IMR-90 (cell line): ENCODE measurements around the gene C22orf31. TPM values are rescaled to one million over a fixed set of nuclear protein-coding genes. Genes with fewer than 3 reads are reported as not detected.

Experiments used
- ATAC-seq: fragments of 200-7000 bp; cut with Tn5 transposase; 2 replicates; pipeline ENCODE4 v1.9.1; 2020; ENCODE audit warnings: low read depth, mild to moderate bottlenecking, moderate library complexity
- BruUV-seq: library from RNA; stranded (reverse); fragments of 400-500 nt; replicated peaks from 2 replicates; lab custom pipeline; 2021; lab: Mats Ljungman, UMichigan
- CTCF ChIA-PET: fragments of 300-600 bp; formaldehyde crosslinking; extraction: SDS; loops from one replicate; lab custom pipeline; 2021; ENCODE audit warnings: antibody characterized with exemption; lab: Yijun Ruan, JAX
- POLR2A ChIA-PET: fragments of 300-600 bp; sonication (Branson Sonifier 250); formaldehyde crosslinking; loops from one replicate; lab custom pipeline; 2022; ENCODE audit warnings: antibody characterized with exemption; ENCODE audit not compliant: unreplicated experiment; lab: Charles Lee
- DNase-seq: peaks from one replicate; pipeline ENCODE4 v3.0.0; 2013
- H2AFZ ChIP-seq: replicated peaks from 2 replicates; pipeline ENCODE3; 2013; ENCODE audit warnings: low read length, mild to moderate bottlenecking; ENCODE audit not compliant: poor library complexity
- H2AK5ac ChIP-seq: 2 replicates; pipeline ENCODE4 v1.6.1; 2013; ENCODE audit warnings: low read depth, low read length, inconsistent platforms
- H2AK9ac ChIP-seq: replicated peaks from 2 replicates; pipeline ENCODE3; 2013; ENCODE audit warnings: mild to moderate bottlenecking, low read depth, low read length, moderate library complexity; ENCODE audit not compliant: poor library complexity
- H2BK120ac ChIP-seq: 2 replicates; pipeline ENCODE4 v1.6.1; 2013; ENCODE audit warnings: low read depth, low read length, inconsistent platforms
- H2BK15ac ChIP-seq: 3 replicates; pipeline ENCODE4 v1.6.1; 2013; ENCODE audit warnings: low read depth, low read length, inconsistent platforms
- H2BK20ac ChIP-seq: 2 replicates; pipeline ENCODE4 v1.6.1; 2013; ENCODE audit warnings: low read depth, mild to moderate bottlenecking, inconsistent platforms, low read length, moderate library complexity
- H2BK5ac ChIP-seq: 2 replicates; pipeline ENCODE4 v1.6.1; 2013; ENCODE audit warnings: mild to moderate bottlenecking, low read depth, low read length, inconsistent platforms; ENCODE audit not compliant: poor library complexity, severe bottlenecking
- H3K14ac ChIP-seq: replicated peaks from 2 replicates; pipeline ENCODE4 v1.6.1; 2013; ENCODE audit warnings: low read depth, low read length, inconsistent platforms
- H3K18ac ChIP-seq: 2 replicates; pipeline ENCODE4 v1.6.1; 2013; ENCODE audit warnings: low read depth, low read length, control low read depth
- H3K23ac ChIP-seq: 2 replicates; pipeline ENCODE4 v1.6.1; 2013; ENCODE audit warnings: low read depth, low read length, inconsistent platforms
- H3K27ac ChIP-seq: 2 replicates; pipeline ENCODE4 v1.5.1; 2013; ENCODE audit warnings: mild to moderate bottlenecking, control low read depth, low read length; ENCODE audit not compliant: insufficient read depth
- H3K27me3 ChIP-seq: 2 replicates; pipeline ENCODE4 v1.6.1; 2013; ENCODE audit warnings: low read length; ENCODE audit not compliant: control insufficient read depth, insufficient read depth
- H3K36me3 ChIP-seq: 2 replicates; pipeline ENCODE4 v1.6.1; 2013; ENCODE audit warnings: low read length, mixed read lengths; ENCODE audit not compliant: control insufficient read depth, insufficient read depth
- H3K4ac ChIP-seq: 2 replicates; pipeline ENCODE4 v1.6.1; 2013; ENCODE audit warnings: low read depth, low read length, inconsistent platforms
- H3K4me1 ChIP-seq: 2 replicates; pipeline ENCODE4 v1.6.1; 2013; ENCODE audit warnings: low read length, mixed read lengths; ENCODE audit not compliant: control insufficient read depth, insufficient read depth
- H3K4me2 ChIP-seq: 2 replicates; pipeline ENCODE4 v1.6.1; 2013; ENCODE audit warnings: low read depth, mild to moderate bottlenecking, control low read depth, low read length, moderate library complexity
- H3K4me3 ChIP-seq: 2 replicates; pipeline ENCODE4 v1.5.1; 2013; ENCODE audit warnings: low read depth, mild to moderate bottlenecking, control low read depth, low read length, moderate library complexity; ENCODE audit not compliant: insufficient read depth
- H3K56ac ChIP-seq: 2 replicates; pipeline ENCODE4 v1.6.1; 2013; ENCODE audit warnings: low read length, inconsistent platforms; ENCODE audit not compliant: insufficient read depth; ENCODE audit errors: extremely low read depth
- H3K79me1 ChIP-seq, 2 experiments: 2 replicates each; pipeline ENCODE4 v1.6.1; 2013; ENCODE audit warnings: low read length in 2 of 2, inconsistent platforms in 1 of 2, low read depth in 1 of 2
- H3K9ac ChIP-seq: 2 replicates; pipeline ENCODE4 v1.6.1; 2013; ENCODE audit warnings: low read depth, low read length, control low read depth
- H3K9me1 ChIP-seq: 2 replicates; pipeline ENCODE4 v1.6.1; 2013; ENCODE audit warnings: low read length, inconsistent platforms; ENCODE audit not compliant: insufficient read depth
- H3K9me3 ChIP-seq: 2 replicates; pipeline ENCODE4 v1.6.1; 2013; ENCODE audit warnings: low read length; ENCODE audit not compliant: control insufficient read depth, insufficient read depth
- H4K20me1 ChIP-seq: 2 replicates; pipeline ENCODE4 v1.6.1; 2013; ENCODE audit warnings: low read length, inconsistent platforms; ENCODE audit not compliant: insufficient read depth
- H4K5ac ChIP-seq: 2 replicates; pipeline ENCODE4 v1.6.1; 2013; ENCODE audit warnings: mild to moderate bottlenecking, low read depth, low read length, control low read depth
- H4K8ac ChIP-seq, 2 experiments: 2 replicates each; pipeline ENCODE4 v1.6.1; 2013; ENCODE audit warnings: low read depth in 2 of 2, low read length in 2 of 2, control low read depth in 1 of 2, inconsistent platforms in 1 of 2
- H4K91ac ChIP-seq: 2 replicates; pipeline ENCODE4 v1.6.1; 2013; ENCODE audit warnings: low read depth, low read length, inconsistent platforms; ENCODE audit not compliant: insufficient read depth
- BHLHE40 ChIP-seq: fragments of 150-350 bp; IDR thresholded peaks from 2 replicates; pipeline ENCODE4 v1.6.1; 2016; ENCODE audit warnings: mild to moderate bottlenecking, low read depth, low read length
- CEBPB ChIP-seq: IDR thresholded peaks from 2 replicates; pipeline ENCODE4 v1.6.1; 2012; ENCODE audit warnings: low read depth, low read length, improper control_type of control experiment
- CTCF ChIP-seq: conservative IDR thresholded peaks from 2 replicates; pipeline ENCODE4 v1.5.1; 2012; ENCODE audit warnings: mild to moderate bottlenecking, low read depth, low read length, improper control_type of control experiment
- FOS ChIP-seq: fragments of 150-350 bp; IDR thresholded peaks from 2 replicates; pipeline ENCODE4 v1.6.1; 2016; ENCODE audit warnings: low read depth, low read length
- MAFK ChIP-seq: IDR thresholded peaks from 2 replicates; pipeline ENCODE4 v1.6.1; 2012; ENCODE audit warnings: low read depth, low read length, improper control_type of control experiment
- MXI1 ChIP-seq: IDR thresholded peaks from 2 replicates; pipeline ENCODE4 v1.6.1; 2012; ENCODE audit warnings: low read depth, mild to moderate bottlenecking, low read length, moderate library complexity, borderline replicate concordance
- RAD21 ChIP-seq: IDR thresholded peaks from 2 replicates; pipeline ENCODE4 v1.6.1; 2012; ENCODE audit warnings: low read length, improper control_type of control experiment
- RCOR1 ChIP-seq: IDR thresholded peaks from 2 replicates; pipeline ENCODE4 v1.6.1; 2012; ENCODE audit warnings: mild to moderate bottlenecking, low read length, improper control_type of control experiment; ENCODE audit not compliant: insufficient replicate concordance
- RFX5 ChIP-seq: IDR thresholded peaks from 2 replicates; pipeline ENCODE4 v1.8.0; 2012; ENCODE audit warnings: low read depth, mild to moderate bottlenecking, low read length, moderate library complexity
- USF2 ChIP-seq: fragments of 150-350 bp; IDR thresholded peaks from 2 replicates; pipeline ENCODE4 v1.6.1; 2017; ENCODE audit warnings: mild to moderate bottlenecking, antibody characterized with exemption, low read length, low read depth
- WGBS, 2 experiments: methylation state at CpG; one replicate each; pipeline versions ENCODE4 v1.1.5 to v1.1.7; 2013; ENCODE audit warnings: missing lambda C conversion rate in 2 of 2; ENCODE audit not compliant: insufficient read length in 1 of 2; ENCODE audit errors: extremely low coverage in 2 of 2; 5-methylcytosine and 5-hydroxymethylcytosine counted together
- dilution Hi-C: fragments of 300-500 bp; cut with HindIII; formaldehyde crosslinking; loops from one replicate; pipeline ENCODE4 v1.14.3; 2018; ENCODE audit warnings: low sequenced_read_pairs; ENCODE audit not compliant: unreplicated experiment
- in situ Hi-C: fragments of 300-500 bp; cut with MboI; formaldehyde crosslinking; loops from 3 replicates; pipeline ENCODE4 v1.14.3; 2019; ENCODE audit warnings: low sequenced_read_pairs, inconsistent platforms, mixed read lengths
- intact Hi-C: fragments of 100-400 bp; cut with micrococcal nuclease; formaldehyde crosslinking; loops from 2 replicates; pipeline ENCODE4 v1.10.0; 2022
- polyA plus RNA-seq, 3 experiments: library from polyadenylated mRNA; depleted of rRNA; stranded (reverse); fragments of >200 nt; gene quantifications; 2 replicates each; pipeline ENCODE4 v1.2.3, GENCODE V29; 2012; ENCODE audit warnings: low replicate concordance in 1 of 3
- total RNA-seq: library from RNA; depleted of rRNA; stranded (reverse); fragments of >200 nt; gene quantifications from 2 replicates; pipeline ENCODE4 v1.2.3, GENCODE V29; 2012

The C22orf31 gene
- total and polyA plus RNA-seq, 2 of the 4 experiments (the other 2 are of a cell fraction) = not detected

DNA sequence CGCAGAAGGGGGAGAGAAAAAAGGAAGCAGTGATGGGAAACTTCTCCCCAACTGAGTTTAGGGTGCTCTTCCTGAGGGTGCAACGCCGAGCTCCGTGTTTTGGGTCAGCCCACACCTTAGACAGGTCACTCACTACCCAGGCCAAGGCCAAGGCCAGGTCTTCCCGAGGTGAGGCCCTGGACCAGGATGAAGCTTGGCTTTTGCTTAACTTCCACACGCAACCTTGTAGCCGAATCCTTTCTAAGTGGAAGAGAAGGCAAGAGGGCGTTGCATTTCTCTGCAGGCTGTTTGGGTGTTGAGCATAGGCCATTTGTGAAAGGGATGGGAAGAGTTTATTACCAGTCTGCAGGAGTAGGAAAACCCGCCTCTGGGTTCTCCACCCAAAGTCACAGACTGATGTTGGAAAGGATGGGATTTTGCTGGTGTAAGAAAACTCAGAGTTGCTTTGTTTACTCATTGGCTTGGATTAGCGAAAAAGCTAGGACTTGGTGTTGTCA lies 12.7 kb upstream of the C22orf31 start:
- Histone ChIP-seq H3K9ac (no peak overlapping the region), H3K4me3 (no peak overlapping the region; the same call in 1 of the 2 replicates), H2BK20ac (no peak overlapping the region), H3K79me1 (no peaks in the 10 kb centered on the region), H2AK9ac (no peak overlapping the region), H3K14ac (no peak overlapping the region), H4K5ac (no peak overlapping the region), H3K18ac (no peak overlapping the region), H3K4me1 (no peaks in the 10 kb centered on the region), H3K4ac (no peak overlapping the region), H4K20me1 (no peaks in the 10 kb centered on the region), H2AFZ (peak overlapping the region; percentile 80), H2BK15ac (no peak overlapping the region), H3K36me3 (no peaks in the 10 kb centered on the region), H3K4me2 (peak overlapping the region; percentile 80; the same call in 1 of the 2 replicates), H3K9me3 (no peaks in the 10 kb centered on the region), H4K8ac (no peak overlapping the region), H2AK5ac (0 out of 2 replicates have a peak overlapping the region, but pooled peaks have one; percentile 8), H3K23ac (no peak overlapping the region), H3K27me3 (peaks cover 26% of the 10 kb centered on the region), H2BK120ac (no peak overlapping the region), H2BK5ac (no peak overlapping the region), H3K27ac (no peak overlapping the region), H3K56ac (no peak overlapping the region), H4K91ac (no peak overlapping the region), H3K9me1 (peaks cover 2% of the 10 kb centered on the region; the same call in 1 of the 2 replicates)
- ChIA-PET CTCF (no interaction called here), POLR2A (no interaction called here)
- dilution Hi-C loops (no loop called here), in situ Hi-C loops (no loop called here), intact Hi-C loops (loop anchor here (5.0 kb wide), 1 partner anchor 78 kb away; no protein-coding TSS in a partner anchor)
- no peak for DNase-seq
- no CpG with 5 or more reads among the region's 10 CpGs for WGBS, 2 experiments
- ATAC-seq = no peak
- no TSS peak for BruUV-seq
- no peak for TF ChIP-seq FOS
- TF ChIP-seq RCOR1 = no peak
- TF ChIP-seq RAD21 = no peak
- no peak for TF ChIP-seq USF2
- no peak for TF ChIP-seq BHLHE40
- no peak for TF ChIP-seq MAFK
- no peak for TF ChIP-seq RFX5
- no peak for TF ChIP-seq MXI1
- TF ChIP-seq CEBPB = no peak
- no peak for TF ChIP-seq CTCF
